ENCODE results near the gene GRB10. TPM values are rescaled to one million over a fixed set of nuclear protein-coding genes. Genes with fewer than 3 reads are reported as not detected.

GRB10 gene
- total RNA-seq, 2 experiments from 2014 or later, result 8.4 to 9.9 TPM

Other genes starting within 250 kb of the GRB10 start
- gene DDC, start 217.5 kb downstream of the GRB10 start, total RNA-seq, result not detected